ENCODE data around the gene IMPDH1. TPM values are rescaled to one million over a fixed set of nuclear protein-coding genes. Genes with fewer than 3 reads are reported as not detected.
A peak's percentile ranks its signal among the peaks of the same experiment; 100 is the strongest.

Gene IMPDH1
- polyA plus RNA-seq, 2 of the 4 experiments (the other 2 are of a cell fraction): 55.4 to 65.4 TPM

- 42% methylated on average over 2 of the region's 2 CpGs for WGBS (ENCODE audit: missing lambda C conversion rate)
- H3K4me3 ChIP-seq: no peak overlapping the region
- no peak overlapping the region for H3K27ac ChIP-seq
- no peaks in the 10 kb centered on the region for H3K9me3 ChIP-seq
- ATAC-seq (peak; percentile 20 to 25; a peak in 2 of 6 replicates), FAIRE-seq (no peak), DNase-seq (ENCODE audit: low read depth in 1 of 2, low spot score in 1 of 2) (no peak)
- H3K4me1 ChIP-seq: no peaks in the 10 kb centered on the region
- ChIA-PET CTCF (interaction anchor here (1.2 to 38.8 kb wide), 3 partner anchors 15 to 47 kb away, joined by 3 to 800 read pairs (median 287); partner anchors contain the start of gene RBM28), POLR2A (no interaction called here)
- H3K4me2 ChIP-seq: no peak overlapping the region
- no peak for TF ChIP-seq NPAS2 (CRISPR knock-in tag; IDR thresholded peaks at IDR 0.05; ENCODE audit: borderline replicate concordance)
- TF ChIP-seq EHMT2 (IDR thresholded peaks at IDR 0.05; ENCODE audit: low read depth): no peak
- no peak for TF ChIP-seq SREBF2 (IDR thresholded peaks at IDR 0.05)
- TF ChIP-seq ZNF302 (CRISPR knock-in tag; IDR thresholded peaks at IDR 0.05): no peak
Measured at GRCh38 chr7:128378637-128379036, 31.1 kb downstream of the IMPDH1 start.

- H3K4me2 ChIP-seq: no peak overlapping the region
- H3K4me3 ChIP-seq: no peak overlapping the region
- no peak overlapping the region for H3K27ac ChIP-seq
- FAIRE-seq: no peak
- H3K9me3 ChIP-seq: no peaks in the 10 kb centered on the region
- TF ChIP-seq MAX (IDR thresholded peaks at IDR 0.05): no peak
- TF ChIP-seq RARB (CRISPR knock-in tag; IDR thresholded peaks at IDR 0.05): no peak
- TF ChIP-seq CBX8 (IDR thresholded peaks at IDR 0.05): no peak
- TF ChIP-seq USF2 (IDR thresholded peaks at IDR 0.05): no peak
- TF ChIP-seq CEBPB (IDR thresholded peaks at IDR 0.05): no peak
- TF ChIP-seq HES2 (IDR thresholded peaks at IDR 0.05): no peak
- no peak for TF ChIP-seq HDAC2 (IDR thresholded peaks at IDR 0.05)
- TF ChIP-seq REST (IDR thresholded peaks at IDR 0.05): no peak
- TF ChIP-seq ZSCAN20 (CRISPR knock-in tag; IDR thresholded peaks at IDR 0.05): no peak
- no peak for TF ChIP-seq RAD21 (conservative IDR thresholded peaks at IDR 0.05 in 1 of 2, IDR thresholded peaks at IDR 0.05 in 1 of 2)
- no peak for TF ChIP-seq HMGXB4 (CRISPR knock-in tag; IDR thresholded peaks at IDR 0.05; ENCODE audit: borderline replicate concordance)
- TF ChIP-seq MAFK (IDR thresholded peaks at IDR 0.05; ENCODE audit: partially characterized antibody): no peak
- no peak for TF ChIP-seq NPAS2 (CRISPR knock-in tag; IDR thresholded peaks at IDR 0.05; ENCODE audit: borderline replicate concordance)
- no peak for TF ChIP-seq CTCF (IDR thresholded peaks at IDR 0.05)
- no peak for TF ChIP-seq EHF (CRISPR knock-in tag; IDR thresholded peaks at IDR 0.05)
- no peak for TF ChIP-seq FOSB (CRISPR knock-in tag; IDR thresholded peaks at IDR 0.05)
- TF ChIP-seq HOXB5 (CRISPR knock-in tag; IDR thresholded peaks at IDR 0.05): no peak
- no peak for ATAC-seq
- H3K4me1 ChIP-seq: no peaks in the 10 kb centered on the region
- 78% methylated on average over 3 of the region's 3 CpGs for WGBS (ENCODE audit: missing lambda C conversion rate)
- DNase-seq (ENCODE audit: low read depth in 1 of 2, low spot score in 1 of 2): no peak
- CTCF ChIA-PET: interaction anchor here (0.6 to 38.8 kb wide), 5 partner anchors 8 to 51 kb away, joined by 4 to 800 read pairs (median 6); partner anchors contain the start of gene RBM28
- POLR2A ChIA-PET: no interaction called here
Measured at GRCh38 chr7:128376077-128376476, 33.7 kb downstream of the IMPDH1 start.
